ENCODE data around the gene RAPGEF2. TPM values are rescaled to one million over a fixed set of nuclear protein-coding genes. Genes with fewer than 3 reads are reported as not detected.

RAPGEF2 gene
- total and polyA plus RNA-seq, 11 donors, result 10.6 to 75.9 (median 51.2) TPM

- Histone ChIP-seq H3K4me3 (no peak overlapping the region), H3K36me3 (peaks cover 0 to 82% (median 58%) of the 10 kb centered on the region in 9 donors), H3K9me3 (no peaks in the 10 kb centered on the region), H3K27ac (peak overlapping the region in 11 of 12 donors; percentile 1 to 82 (median 59)), H3K27me3 (no peaks in the 10 kb centered on the region), H3K4me1 (peaks cover 0 to 27% (median 4%) of the 10 kb centered on the region in 12 donors)
- DNase-seq, result no peak
- WGBS, 4 donors, result 60 to 72% (median 72%) methylated on average over 1 of the region's 1 CpG
- peak; percentile 46 to 74 (median 63) for ATAC-seq
- no peak for TF ChIP-seq POLR2A (IDR thresholded peaks at IDR 0.05)
- TF ChIP-seq CTCF (IDR thresholded peaks at IDR 0.05), result no peak
- intact Hi-C loops (cut with DNase I), result no loop called here
Measured at GRCh38 chr4:159334461-159334860, 231.6 kb downstream of the RAPGEF2 start.

- intact Hi-C loops (cut with DNase I), result no loop called here
- no peak for DNase-seq
- Histone ChIP-seq H3K27me3 (no peaks in the 10 kb centered on the region), H3K36me3 (peaks cover 0 to 80% (median 51%) of the 10 kb centered on the region in 9 donors), H3K9me3 (no peaks in the 10 kb centered on the region), H3K4me1 (peaks cover 0 to 27% (median 4%) of the 10 kb centered on the region in 12 donors), H3K27ac (peak overlapping the region in 1 of 12 donors; percentile 2), H3K4me3 (no peak overlapping the region)
- ATAC-seq, result no peak
- WGBS, 4 donors, result 73 to 86% (median 79%) methylated on average over 2 of the region's 2 CpGs
- TF ChIP-seq CTCF (IDR thresholded peaks at IDR 0.05), result no peak
Measured at GRCh38 chr4:159337041-159337440, 234.2 kb downstream of the RAPGEF2 start.

- no peak overlapping the region for H3K27ac ChIP-seq
- whole genome bisulfite sequencing, 4 donors, result 80 to 88% (median 84%) methylated on average over 2 of the region's 2 CpGs
- no peaks in the 10 kb centered on the region for H3K27me3 ChIP-seq
- no peak overlapping the region for H3K4me3 ChIP-seq
- DNase-seq (no peak), ATAC-seq (no peak)
- H3K36me3 ChIP-seq, result peaks cover 0 to 96% (median 71%) of the 10 kb centered on the region in 9 donors
- intact Hi-C loops (cut with DNase I), result no loop called here
- peaks cover 0 to 22% (median 5%) of the 10 kb centered on the region in 12 donors for H3K4me1 ChIP-seq
- TF ChIP-seq POLR2A (IDR thresholded peaks at IDR 0.05) (no peak), CTCF (IDR thresholded peaks at IDR 0.05) (no peak)
- no peaks in the 10 kb centered on the region for H3K9me3 ChIP-seq
Measured at GRCh38 chr4:159341522-159341921, 238.6 kb downstream of the RAPGEF2 start.

DNA sequence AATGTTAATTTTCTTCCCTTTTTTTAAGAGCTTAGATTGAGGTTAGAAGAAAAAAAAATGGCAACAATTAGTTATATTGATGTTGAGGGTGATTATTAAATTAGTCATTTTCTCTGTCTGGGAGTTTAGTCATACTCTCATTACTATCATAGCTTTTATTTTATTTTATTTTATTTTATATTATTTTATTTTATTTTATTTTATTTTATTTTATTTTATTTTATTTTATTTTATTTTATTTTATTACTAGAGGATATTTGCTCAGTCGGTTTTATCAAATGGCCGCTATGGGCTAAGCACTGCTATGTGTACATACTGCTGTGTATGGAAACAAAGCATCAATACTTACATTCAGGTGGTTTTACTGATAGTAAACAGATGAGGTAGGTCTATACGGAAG, 239.5 kb downstream of the RAPGEF2 start:
- no peak for TF ChIP-seq CTCF (IDR thresholded peaks at IDR 0.05)
- peaks cover 0 to 24% (median 5%) of the 10 kb centered on the region in 12 donors for H3K4me1 ChIP-seq
- no peak overlapping the region for H3K4me3 ChIP-seq
- H3K36me3 ChIP-seq, result peaks cover 0 to 97% (median 79%) of the 10 kb centered on the region in 9 donors
- H3K27ac ChIP-seq, result no peak overlapping the region
- 85 to 98% (median 95%) methylated on average over 3 of the region's 3 CpGs for WGBS, 4 donors
- intact Hi-C loops (cut with DNase I), result no loop called here
- no peak for DNase-seq
- H3K9me3 ChIP-seq, result no peaks in the 10 kb centered on the region
- no peak for ATAC-seq
- no peaks in the 10 kb centered on the region for H3K27me3 ChIP-seq
